ENCODE data around the gene BRSK1. TPM values are rescaled to one million over a fixed set of nuclear protein-coding genes. Genes with fewer than 3 reads are reported as not detected.

Gene BRSK1
- total and polyA plus RNA-seq, 2 of the 8 experiments (the other 6 are each of a cell fraction or from before 2014, with no cell fraction given), result 27.6 to 32.7 TPM

GRCh38 chr19:55306712-55307111 lies 22.9 kb downstream of the BRSK1 start (continued):
- no peak for TF ChIP-seq CHD7 (IDR thresholded peaks at IDR 0.05; ENCODE audit: insufficient replicate concordance, low read length)
- no peak for TF ChIP-seq BRCA1 (IDR thresholded peaks at IDR 0.05; ENCODE audit: low read depth, low read length)
- TF ChIP-seq HDAC2 (IDR thresholded peaks at IDR 0.05; ENCODE audit: borderline replicate concordance in 1 of 2, low read depth in 2 of 2, low read length in 2 of 2), result no peak
- no peak for TF ChIP-seq ASH2L (IDR thresholded peaks at IDR 0.05; ENCODE audit: low read length)
- no peak for TF ChIP-seq SAP30 (IDR thresholded peaks at IDR 0.05; ENCODE audit: insufficient read depth, insufficient replicate concordance, low read length)
- no peak for TF ChIP-seq TEAD4 (IDR thresholded peaks at IDR 0.05; ENCODE audit: low read depth, low read length)
- TF ChIP-seq ATF3 (IDR thresholded peaks at IDR 0.05; ENCODE audit: insufficient read depth, low read depth, low read length), result no peak
- TF ChIP-seq SRF (IDR thresholded peaks at IDR 0.05; ENCODE audit: low read depth, low read length), result no peak
